ENCODE results near the gene YPEL3. TPM values are rescaled to one million over a fixed set of nuclear protein-coding genes. Genes with fewer than 3 reads are reported as not detected.

Gene YPEL3
- polyA plus RNA-seq, 2 of the 4 experiments (the other 2 are of a cell fraction) = 4.5 to 8.1 TPM

DNA sequence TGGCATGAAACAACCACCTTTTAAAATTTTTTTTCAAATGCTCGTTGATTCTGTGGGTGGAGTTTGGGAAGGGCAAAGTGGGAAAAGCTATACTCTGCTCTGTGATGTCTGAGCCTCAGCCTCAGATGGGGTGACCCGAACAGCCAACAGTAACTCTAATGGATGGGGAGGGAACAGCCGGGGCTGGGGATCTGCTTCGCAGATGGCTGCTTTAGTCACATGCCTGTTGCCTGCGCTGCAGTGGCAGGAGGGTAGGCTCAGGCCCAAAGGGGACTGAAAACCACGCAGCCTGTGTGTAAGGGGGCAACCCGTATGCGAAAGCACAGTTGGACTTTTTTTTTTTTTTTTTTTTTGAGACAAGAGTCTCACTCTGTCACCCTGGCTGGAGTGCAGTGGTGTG is 41.9 kb upstream of the YPEL3 start (continued):
- TF ChIP-seq, protein P1, sequence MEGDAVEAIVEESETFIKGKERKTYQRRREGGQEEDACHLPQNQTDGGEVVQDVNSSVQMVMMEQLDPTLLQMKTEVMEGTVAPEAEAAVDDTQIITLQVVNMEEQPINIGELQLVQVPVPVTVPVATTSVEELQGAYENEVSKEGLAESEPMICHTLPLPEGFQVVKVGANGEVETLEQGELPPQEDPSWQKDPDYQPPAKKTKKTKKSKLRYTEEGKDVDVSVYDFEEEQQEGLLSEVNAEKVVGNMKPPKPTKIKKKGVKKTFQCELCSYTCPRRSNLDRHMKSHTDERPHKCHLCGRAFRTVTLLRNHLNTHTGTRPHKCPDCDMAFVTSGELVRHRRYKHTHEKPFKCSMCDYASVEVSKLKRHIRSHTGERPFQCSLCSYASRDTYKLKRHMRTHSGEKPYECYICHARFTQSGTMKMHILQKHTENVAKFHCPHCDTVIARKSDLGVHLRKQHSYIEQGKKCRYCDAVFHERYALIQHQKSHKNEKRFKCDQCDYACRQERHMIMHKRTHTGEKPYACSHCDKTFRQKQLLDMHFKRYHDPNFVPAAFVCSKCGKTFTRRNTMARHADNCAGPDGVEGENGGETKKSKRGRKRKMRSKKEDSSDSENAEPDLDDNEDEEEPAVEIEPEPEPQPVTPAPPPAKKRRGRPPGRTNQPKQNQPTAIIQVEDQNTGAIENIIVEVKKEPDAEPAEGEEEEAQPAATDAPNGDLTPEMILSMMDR (IDR thresholded peaks at IDR 0.05) = no peak
- TF ChIP-seq EHF (CRISPR knock-in tag; IDR thresholded peaks at IDR 0.05) = no peak
- TF ChIP-seq MYC (IDR thresholded peaks at IDR 0.05; ENCODE audit: borderline replicate concordance, low read length) = no peak

DNA sequence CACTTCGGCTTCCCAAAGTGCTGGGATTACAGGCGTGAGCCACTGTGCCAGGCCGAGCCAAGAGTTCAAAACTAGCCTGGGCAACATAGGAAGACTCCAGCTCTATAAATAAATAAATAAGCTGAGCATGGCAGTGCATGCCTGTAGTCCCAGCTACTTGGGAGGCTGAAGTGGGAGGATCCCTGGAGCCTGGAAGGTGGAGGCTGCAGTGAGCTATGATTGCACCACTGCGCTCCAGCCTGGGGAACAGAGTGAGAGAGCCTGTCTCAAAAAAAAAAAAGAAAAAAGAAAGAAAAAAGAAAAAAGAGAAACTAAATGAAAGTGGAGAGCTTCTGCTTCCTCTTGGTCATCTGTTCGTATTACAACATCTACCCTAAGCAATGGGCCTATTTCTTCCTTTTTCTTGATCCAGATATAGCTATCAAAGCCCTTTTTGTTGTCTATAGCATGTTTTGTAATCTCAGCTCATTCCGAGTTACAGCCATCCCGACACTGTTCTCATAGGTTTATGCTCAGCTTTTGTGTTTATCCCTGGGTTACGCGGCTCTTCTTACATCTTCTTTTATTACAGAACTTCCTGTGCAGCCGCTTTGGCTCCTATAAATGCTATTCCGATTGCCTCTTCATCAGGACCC is 41.1 kb upstream of the YPEL3 start:
- Histone ChIP-seq H3K4me3 (no peak overlapping the region), H3K9me3 (no peaks in the 10 kb centered on the region), H3K4me2 (no peak overlapping the region), H3K27ac (no peak overlapping the region), H3K4me1 (peaks cover 4% of the 10 kb centered on the region; the same call in 1 of the 3 replicates)
- no peak for TF ChIP-seq TP53 (CRISPR knock-in tag; IDR thresholded peaks at IDR 0.05)
- TF ChIP-seq PHF8 (IDR thresholded peaks at IDR 0.05; ENCODE audit: borderline replicate concordance, low read depth) = no peak
- TF ChIP-seq, protein P1 (IDR thresholded peaks at IDR 0.05) = no peak
- TF ChIP-seq SMC3 (IDR thresholded peaks at IDR 0.05) = no peak
- TF ChIP-seq SREBF2 (IDR thresholded peaks at IDR 0.05) = no peak
- TF ChIP-seq, protein P2, sequence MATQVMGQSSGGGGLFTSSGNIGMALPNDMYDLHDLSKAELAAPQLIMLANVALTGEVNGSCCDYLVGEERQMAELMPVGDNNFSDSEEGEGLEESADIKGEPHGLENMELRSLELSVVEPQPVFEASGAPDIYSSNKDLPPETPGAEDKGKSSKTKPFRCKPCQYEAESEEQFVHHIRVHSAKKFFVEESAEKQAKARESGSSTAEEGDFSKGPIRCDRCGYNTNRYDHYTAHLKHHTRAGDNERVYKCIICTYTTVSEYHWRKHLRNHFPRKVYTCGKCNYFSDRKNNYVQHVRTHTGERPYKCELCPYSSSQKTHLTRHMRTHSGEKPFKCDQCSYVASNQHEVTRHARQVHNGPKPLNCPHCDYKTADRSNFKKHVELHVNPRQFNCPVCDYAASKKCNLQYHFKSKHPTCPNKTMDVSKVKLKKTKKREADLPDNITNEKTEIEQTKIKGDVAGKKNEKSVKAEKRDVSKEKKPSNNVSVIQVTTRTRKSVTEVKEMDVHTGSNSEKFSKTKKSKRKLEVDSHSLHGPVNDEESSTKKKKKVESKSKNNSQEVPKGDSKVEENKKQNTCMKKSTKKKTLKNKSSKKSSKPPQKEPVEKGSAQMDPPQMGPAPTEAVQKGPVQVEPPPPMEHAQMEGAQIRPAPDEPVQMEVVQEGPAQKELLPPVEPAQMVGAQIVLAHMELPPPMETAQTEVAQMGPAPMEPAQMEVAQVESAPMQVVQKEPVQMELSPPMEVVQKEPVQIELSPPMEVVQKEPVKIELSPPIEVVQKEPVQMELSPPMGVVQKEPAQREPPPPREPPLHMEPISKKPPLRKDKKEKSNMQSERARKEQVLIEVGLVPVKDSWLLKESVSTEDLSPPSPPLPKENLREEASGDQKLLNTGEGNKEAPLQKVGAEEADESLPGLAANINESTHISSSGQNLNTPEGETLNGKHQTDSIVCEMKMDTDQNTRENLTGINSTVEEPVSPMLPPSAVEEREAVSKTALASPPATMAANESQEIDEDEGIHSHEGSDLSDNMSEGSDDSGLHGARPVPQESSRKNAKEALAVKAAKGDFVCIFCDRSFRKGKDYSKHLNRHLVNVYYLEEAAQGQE (IDR thresholded peaks at IDR 0.05) = no peak
- TF ChIP-seq CHD4 (IDR thresholded peaks at IDR 0.05; ENCODE audit: borderline replicate concordance) = no peak
- no peak for TF ChIP-seq HDAC2 (IDR thresholded peaks at IDR 0.05)
- no peak for TF ChIP-seq KDM5A (IDR thresholded peaks at IDR 0.05)
- TF ChIP-seq MAFK (IDR thresholded peaks at IDR 0.05; ENCODE audit: partially characterized antibody) = no peak
- TF ChIP-seq ZC3H11A (IDR thresholded peaks at IDR 0.05) = no peak
- TF ChIP-seq, protein P3, sequence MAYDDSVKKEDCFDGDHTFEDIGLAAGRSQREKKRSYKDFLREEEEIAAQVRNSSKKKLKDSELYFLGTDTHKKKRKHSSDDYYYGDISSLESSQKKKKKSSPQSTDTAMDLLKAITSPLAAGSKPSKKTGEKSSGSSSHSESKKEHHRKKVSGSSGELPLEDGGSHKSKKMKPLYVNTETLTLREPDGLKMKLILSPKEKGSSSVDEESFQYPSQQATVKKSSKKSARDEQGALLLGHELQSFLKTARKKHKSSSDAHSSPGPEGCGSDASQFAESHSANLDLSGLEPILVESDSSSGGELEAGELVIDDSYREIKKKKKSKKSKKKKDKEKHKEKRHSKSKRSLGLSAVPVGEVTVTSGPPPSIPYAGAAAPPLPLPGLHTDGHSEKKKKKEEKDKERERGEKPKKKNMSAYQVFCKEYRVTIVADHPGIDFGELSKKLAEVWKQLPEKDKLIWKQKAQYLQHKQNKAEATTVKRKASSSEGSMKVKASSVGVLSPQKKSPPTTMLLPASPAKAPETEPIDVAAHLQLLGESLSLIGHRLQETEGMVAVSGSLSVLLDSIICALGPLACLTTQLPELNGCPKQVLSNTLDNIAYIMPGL (CRISPR knock-in tag; IDR thresholded peaks at IDR 0.05; ENCODE audit: borderline replicate concordance) = no peak
- TF ChIP-seq NPAS2 (CRISPR knock-in tag; IDR thresholded peaks at IDR 0.05; ENCODE audit: borderline replicate concordance) = no peak
- TF ChIP-seq, protein P4, sequence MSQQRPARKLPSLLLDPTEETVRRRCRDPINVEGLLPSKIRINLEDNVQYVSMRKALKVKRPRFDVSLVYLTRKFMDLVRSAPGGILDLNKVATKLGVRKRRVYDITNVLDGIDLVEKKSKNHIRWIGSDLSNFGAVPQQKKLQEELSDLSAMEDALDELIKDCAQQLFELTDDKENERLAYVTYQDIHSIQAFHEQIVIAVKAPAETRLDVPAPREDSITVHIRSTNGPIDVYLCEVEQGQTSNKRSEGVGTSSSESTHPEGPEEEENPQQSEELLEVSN (IDR thresholded peaks at IDR 0.05; ENCODE audit: borderline replicate concordance, low read depth) = no peak
- no peak for TF ChIP-seq RARB (CRISPR knock-in tag; IDR thresholded peaks at IDR 0.05)
- no peak for ATAC-seq
- POLR2A ChIA-PET = interaction anchor here (0.7 kb wide), 1 partner anchor 20 kb away, joined by 6 read pairs; no protein-coding TSS in a partner anchor
- DNase-seq (ENCODE audit: low read depth in 1 of 2, low spot score in 1 of 2) = no peak
- CTCF ChIA-PET = interaction anchor here (0.7 to 2.5 kb wide), 4 partner anchors 13 to 45 kb away, joined by 3 to 12 read pairs (median 8); partner anchors contain the start of genes GDPD3 and TBX6
- WGBS (ENCODE audit: missing lambda C conversion rate) = 82% methylated on average over 11 of the region's 11 CpGs
- no peak for FAIRE-seq

Measured in A549 (cell line).